Transverse colon (tissue), 4 donors: ENCODE data around the gene NFATC4. TPM values are rescaled to one million over a fixed set of nuclear protein-coding genes. Genes with fewer than 3 reads are reported as not detected.

ENCODE experiments used
- DNase-seq: peaks from one replicate; pipeline ENCODE4 v3.0.0-alpha.2; 2019
- H3K27ac ChIP-seq, 4 donors: fragments of 200-600 bp; sonication (generic); 2 replicates each; pipeline ENCODE4 v1.5.1; 2016 to 2018; ENCODE audit warnings: inconsistent platforms in 4 of 4
- H3K27me3 ChIP-seq: fragments of 200-600 bp; sonication (generic); 2 replicates; pipeline ENCODE4 v1.5.1; 2017; ENCODE audit warnings: inconsistent platforms
- H3K36me3 ChIP-seq, 4 donors: fragments of 200-600 bp; sonication (generic); 2 replicates each; pipeline ENCODE4 v1.5.1; 2017 to 2019; ENCODE audit warnings: inconsistent platforms in 4 of 4
- H3K4me1 ChIP-seq, 4 donors: fragments of 200-600 bp; sonication (generic); 2 replicates each; pipeline ENCODE4 v1.5.1; 2017 to 2020; ENCODE audit warnings: inconsistent platforms in 4 of 4
- H3K4me3 ChIP-seq, 4 donors: fragments of 200-600 bp; sonication (generic); 1 replicate in 1 of 4; 2 replicates in 3 of 4; pipeline versions ENCODE4 v1.5.1 to v1.6.1; 2017 to 2019; ENCODE audit warnings: inconsistent platforms in 4 of 4
- H3K9me3 ChIP-seq, 2 donors: fragments of 200-600 bp; sonication (generic); 2 replicates each; pipeline ENCODE4 v1.5.1; 2017 to 2019; ENCODE audit warnings: inconsistent platforms in 2 of 2
- CTCF ChIP-seq, 5 experiments: fragments of 200-600 bp in 3 of 5; fragments of 450-650 bp in 2 of 5; sonication (generic) in 3 of 5; IDR thresholded peaks; 1 replicate in 2 of 5; 2 replicates in 3 of 5; pipeline ENCODE4 v1.5.1; 2016 to 2017; ENCODE audit warnings: antibody characterized with exemption in 5 of 5, inconsistent platforms in 3 of 5, mild to moderate bottlenecking in 2 of 5, moderate library complexity in 1 of 5
- EP300 ChIP-seq: sonication (generic); formaldehyde crosslinking; IDR thresholded peaks from one replicate; pipeline ENCODE4 v1.6.1; 2017; ENCODE audit warnings: antibody characterized with exemption, low read depth
- POLR2A ChIP-seq: fragments of 450-650 bp; IDR thresholded peaks from one replicate; pipeline ENCODE4 v1.6.1; 2016; ENCODE audit warnings: antibody characterized with exemption, mild to moderate bottlenecking, moderate library complexity
- POLR2AphosphoS5 ChIP-seq, 3 donors: sonication (generic); formaldehyde crosslinking; IDR thresholded peaks; one replicate each; pipeline ENCODE4 v1.6.1; 2016; ENCODE audit warnings: antibody characterized with exemption in 3 of 3
- WGBS, 2 donors: methylation state at CpG; one replicate each; pipeline ENCODE4 v1.1.5; 2018; ENCODE audit warnings: low coverage in 1 of 2; 5-methylcytosine and 5-hydroxymethylcytosine counted together
- in situ Hi-C, 4 donors: fragments of 200-750 bp; cut with MboI; loops; one replicate each; pipeline versions ENCODE4 v1.15.0 to v1.15.1; 2017; ENCODE audit warnings: low sequenced_read_pairs in 3 of 4, low pct_ligation_motif_present in 1 of 4, low pct_unique_long_range_greater_than_20kb in 1 of 4
- intact Hi-C: fragments of 100-400 bp; cut with DNase I; formaldehyde crosslinking; loops from one replicate; pipeline ENCODE4 v1.15.1; 2023; ENCODE audit warnings: low total_unique reads
- total RNA-seq, 4 donors: library from RNA; depleted of rRNA; stranded (reverse); fragments of >200 nt; gene quantifications; one replicate each; pipeline ENCODE4 v1.1.0, GENCODE V29; 2016

NFATC4 gene
- total RNA-seq, 4 donors from 2014 or later: 13.4 to 58.0 (median 20.9) TPM

- intact Hi-C loops (loop anchor here (2.0 kb wide), 1 partner anchor 105 kb away; no protein-coding TSS in a partner anchor), in situ Hi-C loops (loop anchor here in 3 of 4 donors (5.0 to 25.0 kb wide), 3 partner anchors 101 to 106 kb away; partner anchors contain the start of genes CBLN3 (in 1 of the 3), KHNYN (in 1 of the 3) and SDR39U1 (in 1 of the 3))
- no peak for DNase-seq
- 20 to 62% methylated on average over 1 to 26 of the region's 26 CpGs for WGBS, 2 donors
- Histone ChIP-seq H3K27me3 (peaks cover 28% of the 10 kb centered on the region), H3K4me3 (no peak overlapping the region), H3K36me3 (peaks cover 0 to under 1% (median 0%) of the 10 kb centered on the region in 4 donors), H3K27ac (no peak overlapping the region), H3K4me1 (peaks cover 15 to 49% (median 32%) of the 10 kb centered on the region in 4 donors), H3K9me3 (no peaks in the 10 kb centered on the region)
- TF ChIP-seq CTCF (IDR thresholded peaks at IDR 0.05) (no peak), EP300 (no peak), POLR2A (no peak)
Observed at GRCh38 chr14:24331731-24332267, 36.2 kb upstream of the NFATC4 start.

GRCh38 chr14:24332268-24332993 is 35.6 kb upstream of the NFATC4 start:
- DNase-seq: peak; percentile 87
- TF ChIP-seq POLR2AphosphoS5 (IDR thresholded peaks at IDR 0.05): no peak
- peak; percentile 71 to 87 (median 80) for TF ChIP-seq CTCF (IDR thresholded peaks at IDR 0.05)
- Histone ChIP-seq H3K27ac (peak overlapping the region in 3 of 4 donors; percentile 24 to 30 (median 26)), H3K4me3 (peak overlapping the region in 3 of 4 donors; percentile 2 to 41 (median 21)), H3K4me1 (peaks cover 15 to 45% (median 32%) of the 10 kb centered on the region in 4 donors), H3K9me3 (no peaks in the 10 kb centered on the region), H3K27me3 (peaks cover 28% of the 10 kb centered on the region), H3K36me3 (peaks cover 0 to 4% (median 0%) of the 10 kb centered on the region in 4 donors)
- in situ Hi-C loops (loop anchor here in 3 of 4 donors (5.0 to 25.0 kb wide), 3 partner anchors 100 to 105 kb away; partner anchors contain the start of genes CBLN3 (in 1 of the 3), KHNYN (in 1 of the 3) and SDR39U1 (in 1 of the 3)), intact Hi-C loops (loop anchor here (2.0 kb wide), 1 partner anchor 104 kb away; no protein-coding TSS in a partner anchor)
- WGBS, 2 donors: 0 to 8% methylated on average over 4 to 38 of the region's 56 CpGs

- in situ Hi-C loops: loop anchor here (5.0 to 25.0 kb wide), 3 partner anchors 98 to 103 kb away; partner anchors contain the start of genes CBLN3 (in 1 of the 4), KHNYN (in 1 of the 4) and SDR39U1 (in 1 of the 4)
- no peak for DNase-seq
- intact Hi-C loops: no loop called here
- Histone ChIP-seq H3K36me3 (peaks cover 0 to 4% (median 0%) of the 10 kb centered on the region in 4 donors), H3K4me1 (peaks cover 15 to 47% (median 36%) of the 10 kb centered on the region in 4 donors), H3K27me3 (peaks cover 28% of the 10 kb centered on the region), H3K4me3 (peak within 1 kb of the TSS in 3 of 4 donors; percentile 12 to 41 (median 20)), H3K9me3 (no peaks in the 10 kb centered on the region), H3K27ac (peak within 1 kb of the TSS; percentile 40 to 66 (median 56))
- TF ChIP-seq CTCF (IDR thresholded peaks at IDR 0.05) (no peak), POLR2AphosphoS5 (IDR thresholded peaks at IDR 0.05) (peak in 2 of 3 donors; percentile 20 to 50), POLR2A (no peak)
- 9% methylated on average over 47 of the region's 65 CpGs; no CpG with 5 or more reads in 1 of the 2 donors for WGBS, 2 donors
Observed at GRCh38 chr14:24334431-24335291, 33.3 kb upstream of the NFATC4 start, which contains the start of gene ADCY4. Gene ADCY4, minus strand, starts transcription at chr14:24335071. Its CDS starts 419 bp downstream, at chr14:24334652.
